ENCODE measurements around the gene NCEH1. TPM values are rescaled to one million over a fixed set of nuclear protein-coding genes. Genes with fewer than 3 reads are reported as not detected.

Gene NCEH1
- total and polyA plus RNA-seq, 10 of the 15 experiments (the other 5 are each of a cell fraction or from before 2014, with no cell fraction given), result 1.8 to 8.1 (median 4.5) TPM

GRCh38 chr3:172582712-172583111, 128.2 kb downstream of the NCEH1 start (continued):
- TF ChIP-seq SMAD1 (IDR thresholded peaks at IDR 0.05; ENCODE audit: low read depth, partially characterized antibody) (no peak), STAT3 (IDR thresholded peaks at IDR 0.05; ENCODE audit: low read depth, low read length) (no peak), BCLAF1 (IDR thresholded peaks at IDR 0.05) (no peak), MAX (IDR thresholded peaks at IDR 0.05; ENCODE audit: low read depth, low read length) (no peak), POLR2AphosphoS5 (IDR thresholded peaks at IDR 0.05; ENCODE audit: low read length) (no peak), NR2C1 (IDR thresholded peaks at IDR 0.05) (no peak), NFXL1 (IDR thresholded peaks at IDR 0.05; ENCODE audit: borderline replicate concordance) (no peak), BCL11A (IDR thresholded peaks at IDR 0.05; ENCODE audit: low read depth, low read length) (no peak)

- ChIA-PET CTCF (interaction anchor here (1.0 to 2.6 kb wide), 4 partner anchors 9 to 84 kb away, joined by 3 to 7 read pairs (median 6); no protein-coding TSS in a partner anchor), POLR2A (interaction anchor here (1.4 to 2.5 kb wide), 2 partner anchors 10 to 13 kb away, joined by 4 to 11 read pairs; no protein-coding TSS in a partner anchor), RAD21 (ENCODE audit: unreplicated experiment) (interaction anchor here (1.5 to 4.4 kb wide), 2 partner anchors 10 to 14 kb away, joined by 5 to 29 read pairs; no protein-coding TSS in a partner anchor), SMC1A (ENCODE audit: uncharacterized antibody, unreplicated experiment) (interaction anchor here (2.9 to 7.9 kb wide), 2 partner anchors 12 to 38 kb away, joined by 8 to 78 read pairs; no protein-coding TSS in a partner anchor)
- peak overlapping the region; percentile 31; the same call in 1 of the 2 replicates for H3K4me2 ChIP-seq (ENCODE audit: control insufficient read depth, insufficient read depth)
- H2AFZ ChIP-seq (ENCODE audit: control insufficient read depth, low read depth, low read length), result no peak overlapping the region
- no peak overlapping the region for H3K4me3 ChIP-seq
- intact Hi-C loops (cut with micrococcal nuclease; ENCODE audit: unreplicated experiment), result loop anchor here (1.0 kb wide), 1 partner anchor 11 kb away; no protein-coding TSS in a partner anchor
- no peaks in the 10 kb centered on the region for H4K20me1 ChIP-seq (ENCODE audit: control insufficient read depth, insufficient read depth)
- ATAC-seq, result peak; percentile 52
- DNase-seq (ENCODE audit: low read depth, low spot score), result no peak
- no peaks in the 10 kb centered on the region; the same call in 2 of the 3 replicates for H3K9me3 ChIP-seq (replicated peaks; ENCODE audit: control insufficient read depth, insufficient read depth, low read length)
- no peaks in the 10 kb centered on the region for H3K27me3 ChIP-seq (replicated peaks in 1 of 2; ENCODE audit: control insufficient read depth in 2 of 2, insufficient read depth in 2 of 2, low read length in 1 of 2)
- H3K79me2 ChIP-seq (ENCODE audit: control insufficient read depth, insufficient read depth, low read length), result no peaks in the 10 kb centered on the region
- H3K36me3 ChIP-seq (ENCODE audit: control insufficient read depth in 2 of 2, insufficient read depth in 2 of 2, low read length in 1 of 2), result no peaks in the 10 kb centered on the region
- FAIRE-seq, result no peak
- H3K4me1 ChIP-seq (ENCODE audit: control insufficient read depth, insufficient read depth, low read length), result peaks cover 27% of the 10 kb centered on the region
- TF ChIP-seq EZH2 (IDR thresholded peaks at IDR 0.05; ENCODE audit: borderline replicate concordance, control insufficient read depth, low read depth, low read length) (no peak), NFIC (IDR thresholded peaks at IDR 0.05; ENCODE audit: low read depth, low read length) (0 out of 2 replicates have a peak, but pooled peaks have one; percentile 25), ZNF622 (IDR thresholded peaks at IDR 0.05) (no peak), ETV6 (conservative IDR thresholded peaks at IDR 0.05 in 1 of 2, IDR thresholded peaks at IDR 0.05 in 1 of 2; ENCODE audit: borderline replicate concordance in 1 of 2, low read depth in 1 of 2) (peak in 1 of 2 experiments; percentile 38; a peak in 1 of 4 replicates), JUNB (IDR thresholded peaks at IDR 0.05) (peak; percentile 46)
- BruUV-seq (replicated peaks), result no TSS peak
- in situ Hi-C loops (cut with MboI), result no loop called here
- no peak overlapping the region for H3K27ac ChIP-seq (ENCODE audit: control insufficient read depth, insufficient read depth)
- H3K9ac ChIP-seq (ENCODE audit: control insufficient read depth, insufficient read depth, low read length), result no peak overlapping the region
Observed at GRCh38 chr3:172581757-172582166, 129.1 kb downstream of the NCEH1 start.
